Colonic mucosa (tissue), 4 donors: ENCODE data around the gene LRRC14B. TPM values are rescaled to one million over a fixed set of nuclear protein-coding genes. Genes with fewer than 3 reads are reported as not detected.

ENCODE experiments used
- DNase-seq: peaks from one replicate; pipeline ENCODE4 v3.0.0-alpha.2; 2020
- H3K27ac ChIP-seq: fragments of 200-600 bp; one replicate; pipeline ENCODE4 v1.8.0; 2021
- H3K27me3 ChIP-seq: fragments of 200-600 bp; one replicate; pipeline ENCODE4 v1.8.0; 2021
- H3K36me3 ChIP-seq: fragments of 200-600 bp; one replicate; pipeline ENCODE4 v1.8.0; 2021
- H3K4me1 ChIP-seq: fragments of 200-600 bp; one replicate; pipeline ENCODE4 v1.8.0; 2021; ENCODE audit warnings: mild to moderate bottlenecking
- H3K4me3 ChIP-seq: fragments of 200-600 bp; one replicate; pipeline ENCODE4 v1.8.0; 2021
- H3K9ac ChIP-seq, 2 donors: one replicate each; pipeline ENCODE4 v1.7.0; 2013; ENCODE audit warnings: control low read depth in 2 of 2, low read depth in 2 of 2, low read length in 2 of 2
- H3K9me3 ChIP-seq: fragments of 200-600 bp; one replicate; pipeline ENCODE4 v1.8.0; 2021
- intact Hi-C: fragments of 100-400 bp; cut with DNase I; formaldehyde crosslinking; loops from one replicate; pipeline ENCODE4 v1.14.1; 2022
- total RNA-seq, 2 donors: library from RNA; stranded (reverse); fragmentation: NEBNext Ultra II Directional in 1 of 2; extraction: Animal tissue kit (Norgen Biotek cat#: 25700) in 1 of 2; gene quantifications; one replicate each; pipeline ENCODE4 v1.2.1, GENCODE V29; 2021
- TF ChIP-seq, protein P1 (sequence below): fragments of 200-600 bp; IDR thresholded peaks from one replicate; pipeline ENCODE4 v1.8.0; 2022; ENCODE audit warnings: antibody characterized with exemption, mild to moderate bottlenecking
- donor health status: healthy.
- donor health status: DM: no; HTN: no; CAD: no.
- donor health status: DM: no; HTN: no; CAD: no.

Gene LRRC14B
- total RNA-seq, 2 donors from 2014 or later, result not detected

DNA sequence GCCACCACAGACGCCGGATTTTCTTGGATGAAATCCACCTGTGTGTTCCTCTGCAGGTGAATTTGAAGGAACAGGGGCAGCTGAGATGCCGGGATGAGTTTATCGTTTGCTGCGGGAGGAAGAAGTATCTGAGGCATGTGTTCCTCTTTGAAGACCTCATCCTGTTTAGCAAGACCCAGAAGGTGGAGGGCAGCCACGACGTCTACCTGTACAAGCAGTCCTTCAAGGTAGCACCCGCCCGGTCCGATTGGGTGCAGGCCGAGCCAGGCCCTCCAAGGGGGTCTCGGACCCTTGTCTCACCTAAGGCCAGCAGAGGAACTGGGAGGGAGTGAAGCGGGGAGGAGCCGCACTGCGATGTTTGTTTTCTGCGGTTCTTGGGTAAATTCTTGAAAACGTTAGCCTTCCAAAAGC, 18.4 kb upstream of the LRRC14B start:
- no peak overlapping the region for H3K27ac ChIP-seq
- TF ChIP-seq, protein P1, sequence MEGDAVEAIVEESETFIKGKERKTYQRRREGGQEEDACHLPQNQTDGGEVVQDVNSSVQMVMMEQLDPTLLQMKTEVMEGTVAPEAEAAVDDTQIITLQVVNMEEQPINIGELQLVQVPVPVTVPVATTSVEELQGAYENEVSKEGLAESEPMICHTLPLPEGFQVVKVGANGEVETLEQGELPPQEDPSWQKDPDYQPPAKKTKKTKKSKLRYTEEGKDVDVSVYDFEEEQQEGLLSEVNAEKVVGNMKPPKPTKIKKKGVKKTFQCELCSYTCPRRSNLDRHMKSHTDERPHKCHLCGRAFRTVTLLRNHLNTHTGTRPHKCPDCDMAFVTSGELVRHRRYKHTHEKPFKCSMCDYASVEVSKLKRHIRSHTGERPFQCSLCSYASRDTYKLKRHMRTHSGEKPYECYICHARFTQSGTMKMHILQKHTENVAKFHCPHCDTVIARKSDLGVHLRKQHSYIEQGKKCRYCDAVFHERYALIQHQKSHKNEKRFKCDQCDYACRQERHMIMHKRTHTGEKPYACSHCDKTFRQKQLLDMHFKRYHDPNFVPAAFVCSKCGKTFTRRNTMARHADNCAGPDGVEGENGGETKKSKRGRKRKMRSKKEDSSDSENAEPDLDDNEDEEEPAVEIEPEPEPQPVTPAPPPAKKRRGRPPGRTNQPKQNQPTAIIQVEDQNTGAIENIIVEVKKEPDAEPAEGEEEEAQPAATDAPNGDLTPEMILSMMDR, result no peak
- no peak overlapping the region for H3K4me3 ChIP-seq
- no peak overlapping the region for H3K9ac ChIP-seq
- no peaks in the 10 kb centered on the region for H3K36me3 ChIP-seq
- no peaks in the 10 kb centered on the region for H3K9me3 ChIP-seq
- H3K27me3 ChIP-seq, result no peaks in the 10 kb centered on the region
- DNase-seq, result no peak
- no peaks in the 10 kb centered on the region for H3K4me1 ChIP-seq
- intact Hi-C loops, result no loop called here

DNA sequence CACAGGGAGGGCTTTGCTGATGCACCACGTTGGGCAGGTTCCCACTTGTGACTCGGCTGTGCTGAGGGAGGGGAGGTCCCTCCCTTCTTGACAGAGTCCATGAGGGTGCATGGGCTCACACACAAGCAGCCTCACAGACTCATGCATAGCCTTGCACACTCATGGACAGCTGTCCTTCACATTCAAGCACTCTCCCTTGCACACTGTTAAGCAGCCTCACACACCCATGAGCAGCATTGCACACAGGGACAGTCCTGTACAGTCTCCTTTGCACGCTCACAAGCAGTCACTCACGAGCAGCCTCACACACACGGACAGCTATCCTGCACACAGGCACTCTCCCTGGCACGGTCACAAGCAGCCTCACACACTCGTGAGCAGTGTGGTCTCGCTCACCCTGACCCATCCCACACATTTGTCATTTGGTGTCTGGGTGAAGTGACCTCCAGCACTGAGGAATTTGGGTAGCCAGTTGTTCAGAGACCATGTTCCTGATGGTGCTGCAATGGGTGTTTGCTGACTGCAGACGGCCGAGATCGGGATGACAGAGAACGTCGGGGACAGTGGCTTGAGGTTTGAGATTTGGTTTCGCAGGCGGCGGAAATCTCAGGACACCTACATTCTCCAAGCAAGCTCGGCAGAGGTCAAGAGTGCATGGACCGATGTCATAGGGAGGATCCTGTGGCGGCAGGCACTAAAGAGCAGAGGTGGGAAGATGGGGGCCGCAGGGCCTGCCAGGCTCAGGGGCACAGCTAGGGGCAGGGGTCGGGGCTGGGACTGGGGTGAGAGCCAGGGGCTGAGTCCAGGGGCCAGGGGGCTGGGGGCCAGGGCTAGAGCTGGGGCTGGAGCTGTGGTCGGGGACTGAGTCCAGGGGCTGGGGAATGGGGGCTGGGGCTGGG, 17.7 kb upstream of the LRRC14B start:
- intact Hi-C loops, result no loop called here

DNA sequence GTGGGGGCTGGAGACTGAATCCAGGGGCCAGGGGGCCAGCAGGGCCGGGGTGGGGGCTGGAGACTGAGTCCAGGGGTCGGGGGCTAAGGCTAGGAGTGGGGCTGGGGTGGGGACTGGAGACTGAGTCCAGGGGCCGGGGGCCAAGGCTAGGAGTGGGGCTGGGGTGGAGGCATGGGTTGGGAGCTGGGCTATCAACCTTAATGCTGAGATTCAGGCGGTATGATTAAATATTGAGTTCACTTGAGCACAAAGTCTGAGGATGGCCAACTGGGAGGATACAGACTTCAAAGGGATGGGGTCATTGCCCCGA, 17.0 kb upstream of the LRRC14B start:
- Histone ChIP-seq H3K9me3 (no peaks in the 10 kb centered on the region), H3K4me3 (no peak overlapping the region), H3K4me1 (no peaks in the 10 kb centered on the region), H3K27ac (no peak overlapping the region), H3K9ac (no peak overlapping the region), H3K36me3 (no peaks in the 10 kb centered on the region), H3K27me3 (no peaks in the 10 kb centered on the region)
- TF ChIP-seq, protein P1, result no peak
- DNase-seq, result no peak
- intact Hi-C loops, result no loop called here

More for the DNA sequence above, 17.7 kb upstream of the LRRC14B start:
- Histone ChIP-seq H3K9ac (no peak overlapping the region), H3K4me1 (no peaks in the 10 kb centered on the region), H3K36me3 (no peaks in the 10 kb centered on the region), H3K27ac (no peak overlapping the region), H3K27me3 (no peaks in the 10 kb centered on the region), H3K4me3 (no peak overlapping the region), H3K9me3 (no peaks in the 10 kb centered on the region)
- TF ChIP-seq, protein P1, result no peak
- no peak for DNase-seq

DNA sequence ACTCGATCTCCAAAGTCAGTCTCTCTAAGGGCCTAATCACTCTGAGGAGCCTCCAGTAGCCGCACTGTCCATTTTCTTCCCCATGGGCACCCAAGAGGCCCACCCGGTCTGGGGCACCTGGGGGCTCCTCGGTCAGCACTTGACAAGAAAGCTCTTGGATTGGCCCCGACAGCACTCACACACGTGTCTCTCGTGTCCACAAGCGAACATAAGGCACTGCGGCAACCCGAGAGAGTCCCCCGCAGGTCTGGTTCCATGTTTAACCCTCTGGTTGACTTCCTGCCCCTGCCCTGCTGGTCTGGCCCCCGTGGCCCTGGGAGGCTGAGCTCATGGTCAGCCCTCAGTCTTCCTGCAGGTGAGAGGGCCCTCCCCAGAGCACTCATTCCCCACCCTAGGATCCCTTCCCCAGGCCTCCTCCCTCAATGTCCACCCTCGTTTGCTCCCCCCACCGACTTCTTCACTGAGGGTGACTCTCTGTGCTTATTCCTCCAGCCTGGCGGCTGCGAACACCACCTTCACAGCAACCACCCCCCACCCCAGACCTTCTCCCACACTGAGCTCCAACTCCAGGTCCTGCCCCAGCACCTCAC, 16.3 kb upstream of the LRRC14B start:
- H3K27me3 ChIP-seq, result no peaks in the 10 kb centered on the region
- no peaks in the 10 kb centered on the region for H3K9me3 ChIP-seq
- DNase-seq, result no peak
- TF ChIP-seq, protein P1, result no peak
- H3K27ac ChIP-seq, result no peak overlapping the region
- no peaks in the 10 kb centered on the region for H3K36me3 ChIP-seq
- no peak overlapping the region for H3K9ac ChIP-seq
- intact Hi-C loops, result no loop called here
- H3K4me3 ChIP-seq, result no peak overlapping the region
- H3K4me1 ChIP-seq, result no peaks in the 10 kb centered on the region

DNA sequence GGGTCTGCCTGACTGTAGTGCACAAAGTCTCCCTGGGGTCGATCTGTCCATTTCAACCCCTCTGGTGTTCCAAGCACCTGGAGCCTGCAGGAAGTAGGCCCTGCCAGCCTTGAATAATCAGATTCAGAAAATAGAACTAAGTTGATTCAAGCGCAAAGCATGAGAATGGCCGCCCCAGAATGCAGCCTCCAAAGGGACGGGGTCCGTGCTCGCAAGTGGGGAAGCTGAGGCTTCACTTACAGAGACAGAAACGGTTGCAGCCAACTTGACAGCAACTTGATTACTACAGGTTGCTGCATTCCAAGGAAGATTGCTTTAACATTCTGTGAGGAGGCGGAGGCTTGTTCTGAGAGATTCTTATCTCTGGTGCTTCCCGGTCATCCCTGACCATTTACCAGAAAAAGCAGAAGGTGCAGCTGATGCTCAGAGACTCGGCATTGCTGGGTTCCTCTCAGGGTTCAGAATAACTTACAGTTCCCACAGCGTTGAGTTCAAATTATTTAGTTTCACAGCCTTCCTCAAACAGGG, 14.9 kb upstream of the LRRC14B start:
- Histone ChIP-seq H3K9ac (no peak overlapping the region), H3K4me1 (no peaks in the 10 kb centered on the region), H3K9me3 (no peaks in the 10 kb centered on the region), H3K4me3 (no peak overlapping the region), H3K27ac (no peak overlapping the region), H3K36me3 (no peaks in the 10 kb centered on the region), H3K27me3 (no peaks in the 10 kb centered on the region)
- DNase-seq, result no peak
- TF ChIP-seq, protein P1, result no peak
- intact Hi-C loops, result no loop called here
